ENCODE data around the gene IL10RB.

DNA sequence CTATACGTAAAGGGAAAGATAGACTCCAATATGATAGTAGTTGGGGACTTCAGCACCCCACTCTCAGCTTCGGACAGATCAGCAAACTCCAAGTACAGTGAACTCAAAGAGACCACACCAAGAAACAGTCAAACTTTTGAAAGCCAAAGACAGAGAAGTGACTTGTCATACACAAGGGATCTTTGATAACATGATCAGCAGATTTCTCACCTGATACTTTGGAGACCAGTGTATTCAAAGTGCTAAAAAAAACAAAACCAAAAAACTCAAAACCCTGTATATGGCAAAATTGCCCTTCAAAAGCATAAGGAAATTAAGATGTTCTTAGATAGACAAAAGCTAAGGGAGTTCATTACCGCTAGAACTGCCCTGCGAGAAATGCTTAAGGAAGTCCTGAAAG lies 68.0 kb downstream of the IL10RB start:
- TF ChIP-seq, protein P1, sequence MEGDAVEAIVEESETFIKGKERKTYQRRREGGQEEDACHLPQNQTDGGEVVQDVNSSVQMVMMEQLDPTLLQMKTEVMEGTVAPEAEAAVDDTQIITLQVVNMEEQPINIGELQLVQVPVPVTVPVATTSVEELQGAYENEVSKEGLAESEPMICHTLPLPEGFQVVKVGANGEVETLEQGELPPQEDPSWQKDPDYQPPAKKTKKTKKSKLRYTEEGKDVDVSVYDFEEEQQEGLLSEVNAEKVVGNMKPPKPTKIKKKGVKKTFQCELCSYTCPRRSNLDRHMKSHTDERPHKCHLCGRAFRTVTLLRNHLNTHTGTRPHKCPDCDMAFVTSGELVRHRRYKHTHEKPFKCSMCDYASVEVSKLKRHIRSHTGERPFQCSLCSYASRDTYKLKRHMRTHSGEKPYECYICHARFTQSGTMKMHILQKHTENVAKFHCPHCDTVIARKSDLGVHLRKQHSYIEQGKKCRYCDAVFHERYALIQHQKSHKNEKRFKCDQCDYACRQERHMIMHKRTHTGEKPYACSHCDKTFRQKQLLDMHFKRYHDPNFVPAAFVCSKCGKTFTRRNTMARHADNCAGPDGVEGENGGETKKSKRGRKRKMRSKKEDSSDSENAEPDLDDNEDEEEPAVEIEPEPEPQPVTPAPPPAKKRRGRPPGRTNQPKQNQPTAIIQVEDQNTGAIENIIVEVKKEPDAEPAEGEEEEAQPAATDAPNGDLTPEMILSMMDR (IDR thresholded peaks at IDR 0.05): no peak
- TF ChIP-seq POLR2A (IDR thresholded peaks at IDR 0.05) (no peak), POLR2AphosphoS5 (IDR thresholded peaks at IDR 0.05) (no peak)

Measured in transverse colon (tissue), 4 donors.